HEK293T (cell line): ENCODE results near the gene MFN1.
A peak's percentile ranks its signal among the peaks of the same experiment; 100 is the strongest.

Experiments used
- CTCF ChIA-PET: fragments of 350-600 bp; formaldehyde crosslinking; extraction: SDS; loops from one replicate; lab custom pipeline; 2021; ENCODE audit warnings: antibody characterized with exemption, inconsistent platforms; lab: Yijun Ruan, JAX
- POLR2A ChIA-PET: fragments of 350-600 bp; formaldehyde crosslinking; extraction: SDS; loops from one replicate; lab custom pipeline; 2020; ENCODE audit warnings: antibody characterized with exemption, inconsistent platforms; lab: Yijun Ruan, JAX
- DNase-seq: peaks from one replicate; pipeline ENCODE4 v3.0.0; 2012; ENCODE audit warnings: mixed read lengths; ENCODE audit errors: extremely low spot score
- ARNT ChIP-seq: fragments of 450-650 bp; IDR thresholded peaks from 2 replicates; pipeline ENCODE4 v1.6.1; 2017; ENCODE audit warnings: mild to moderate bottlenecking
- BHLHE40 ChIP-seq: fragments of 450-650 bp; IDR thresholded peaks from 2 replicates; pipeline ENCODE4 v1.6.1; 2016; ENCODE audit warnings: mild to moderate bottlenecking, moderate library complexity, borderline replicate concordance
- CTBP1 ChIP-seq: fragments of 450-650 bp; IDR thresholded peaks from 2 replicates; pipeline ENCODE4 v1.6.1; 2016; ENCODE audit warnings: borderline replicate concordance
- ELF4 ChIP-seq: fragments of 450-650 bp; IDR thresholded peaks from 2 replicates; pipeline ENCODE4 v1.6.1; 2017; ENCODE audit warnings: antibody characterized with exemption
- FOXA1 ChIP-seq: fragments of 450-650 bp; IDR thresholded peaks from 2 replicates; pipeline ENCODE4 v1.6.1; 2016; ENCODE audit warnings: mild to moderate bottlenecking
- FOXK2 ChIP-seq: fragments of 450-650 bp; IDR thresholded peaks from 2 replicates; pipeline ENCODE4 v1.6.1; 2016; ENCODE audit warnings: mild to moderate bottlenecking
- FOXM1 ChIP-seq: fragments of 450-650 bp; IDR thresholded peaks from 2 replicates; pipeline ENCODE4 v1.6.1; 2017; ENCODE audit warnings: mild to moderate bottlenecking, borderline replicate concordance
- HDGF ChIP-seq: fragments of 450-650 bp; IDR thresholded peaks from 2 replicates; pipeline ENCODE4 v1.6.1; 2017; ENCODE audit warnings: antibody characterized with exemption, borderline replicate concordance
- L3MBTL2 ChIP-seq: fragments of 450-650 bp; conservative IDR thresholded peaks from 2 replicates; pipeline ENCODE4 v1.6.1; 2016; ENCODE audit warnings: mild to moderate bottlenecking
- LEF1 ChIP-seq: fragments of 450-650 bp; IDR thresholded peaks from 2 replicates; pipeline ENCODE4 v1.6.1; 2017; ENCODE audit warnings: mild to moderate bottlenecking, borderline replicate concordance
- NFRKB ChIP-seq: fragments of 450-650 bp; IDR thresholded peaks from 2 replicates; pipeline ENCODE4 v1.6.1; 2016; ENCODE audit warnings: mild to moderate bottlenecking, moderate library complexity
- SP1 ChIP-seq: fragments of 450-650 bp; IDR thresholded peaks from 2 replicates; pipeline ENCODE4 v1.6.1; 2017
- SUZ12 ChIP-seq: fragments of 450-650 bp; IDR thresholded peaks from 2 replicates; pipeline ENCODE4 v1.6.1; 2016; ENCODE audit warnings: mild to moderate bottlenecking
- TARDBP ChIP-seq: fragments of 450-650 bp; IDR thresholded peaks from 2 replicates; pipeline ENCODE4 v1.6.1; 2016
- ZNF384 ChIP-seq: fragments of 450-650 bp; IDR thresholded peaks from 2 replicates; pipeline ENCODE4 v1.6.1; 2016
- TF ChIP-seq, protein P1 (sequence below): fragments of 450-650 bp; IDR thresholded peaks from 2 replicates; pipeline ENCODE4 v1.6.1; 2016

Gene MFN1

DNA sequence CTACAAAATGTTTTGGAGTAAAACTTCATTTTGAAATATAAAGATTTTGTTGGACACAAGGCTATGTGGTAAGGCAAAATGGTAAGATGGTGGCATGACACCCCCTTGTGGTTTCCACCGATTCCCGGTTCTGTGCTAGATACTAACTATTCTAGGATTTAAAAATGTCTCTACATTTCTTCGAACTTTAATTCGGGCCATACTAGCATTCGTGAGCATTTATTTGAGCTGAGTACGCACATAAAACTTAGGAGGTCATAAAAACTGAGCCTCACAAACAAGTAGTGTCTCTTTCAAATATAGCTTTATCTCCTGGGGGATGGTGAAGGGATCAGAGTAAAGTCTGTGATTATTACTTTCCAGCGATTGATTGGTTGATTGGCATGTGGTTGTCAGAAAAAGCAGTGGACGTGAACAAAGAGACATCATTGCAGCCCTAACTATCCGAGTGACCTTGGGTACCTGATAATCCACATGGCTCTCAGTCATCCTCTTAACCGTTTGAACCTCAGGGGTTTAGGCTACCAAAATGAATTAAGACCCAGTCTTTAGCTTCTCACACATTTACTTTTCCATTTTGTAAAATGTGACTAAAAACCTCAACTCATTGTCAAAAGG is 25.7 kb upstream of the MFN1 start:
- peak; percentile 11 for DNase-seq
- TF ChIP-seq CTBP1, result no peak
- TF ChIP-seq, protein P1, sequence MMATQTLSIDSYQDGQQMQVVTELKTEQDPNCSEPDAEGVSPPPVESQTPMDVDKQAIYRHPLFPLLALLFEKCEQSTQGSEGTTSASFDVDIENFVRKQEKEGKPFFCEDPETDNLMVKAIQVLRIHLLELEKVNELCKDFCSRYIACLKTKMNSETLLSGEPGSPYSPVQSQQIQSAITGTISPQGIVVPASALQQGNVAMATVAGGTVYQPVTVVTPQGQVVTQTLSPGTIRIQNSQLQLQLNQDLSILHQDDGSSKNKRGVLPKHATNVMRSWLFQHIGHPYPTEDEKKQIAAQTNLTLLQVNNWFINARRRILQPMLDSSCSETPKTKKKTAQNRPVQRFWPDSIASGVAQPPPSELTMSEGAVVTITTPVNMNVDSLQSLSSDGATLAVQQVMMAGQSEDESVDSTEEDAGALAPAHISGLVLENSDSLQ, result peak; percentile 78
- ChIA-PET CTCF (interaction anchor here (0.6 to 1.3 kb wide), 7 partner anchors 10 to 329 kb away, joined by 3 to 5 read pairs (median 3); no protein-coding TSS in a partner anchor), POLR2A (interaction anchor here (1.2 kb wide), 1 partner anchor 15 kb away, joined by 3 read pairs; no protein-coding TSS in a partner anchor)

DNA sequence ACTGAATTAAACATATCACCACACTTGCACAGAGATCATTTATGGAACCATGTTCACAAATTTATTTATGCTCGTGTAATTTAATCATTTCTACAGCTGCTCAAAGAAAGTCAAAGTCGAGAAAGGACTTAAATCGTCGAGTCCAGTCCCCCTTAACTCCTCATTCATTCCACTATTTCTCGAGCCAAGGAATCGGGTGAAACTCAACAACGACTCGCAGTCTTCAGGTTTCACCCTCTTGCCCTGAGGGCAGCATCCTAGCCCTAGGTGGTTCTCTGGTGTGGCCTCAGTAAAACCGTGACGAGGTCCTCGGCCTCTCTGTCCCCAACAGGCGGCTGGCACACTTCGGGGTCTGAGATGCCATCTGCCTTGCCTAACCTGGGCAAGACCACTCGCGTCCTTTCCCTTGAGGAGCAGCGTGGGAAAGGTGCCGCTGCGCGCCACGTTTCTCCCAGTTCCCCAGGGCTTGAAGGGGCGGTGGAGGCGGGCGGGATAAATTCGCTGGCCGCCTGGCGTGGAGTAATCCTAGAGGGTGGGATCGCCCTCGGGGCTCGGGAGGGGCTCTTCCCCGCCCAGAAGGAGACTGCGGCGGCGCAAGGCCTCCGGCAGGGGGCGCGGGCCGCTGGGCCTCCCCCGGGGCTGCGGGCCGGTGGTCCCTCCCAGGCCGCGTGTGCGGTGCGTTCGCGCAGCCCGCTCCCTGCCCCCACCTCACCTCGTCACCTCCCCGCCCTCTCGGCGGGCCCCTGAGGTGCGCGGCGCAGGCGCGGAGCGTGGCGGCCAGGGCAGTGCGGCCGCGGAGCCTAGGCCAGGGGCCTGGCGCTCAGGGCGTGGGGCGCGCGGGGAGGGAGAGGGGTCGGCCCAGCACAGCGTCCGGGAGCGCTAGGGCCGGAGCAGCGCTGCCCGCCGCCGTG is 25.0 kb upstream of the MFN1 start, which contains the start of gene ZNF639:
ZNF639 (plus strand) TSS at position 746 of the 911 bp plus-strand sequence. CDS start 5,263 bp downstream, outside the sequence.
- ChIA-PET POLR2A (interaction anchor here (1.2 kb wide), 1 partner anchor 16 kb away, joined by 3 read pairs; no protein-coding TSS in a partner anchor), CTCF (interaction anchor here (0.6 to 0.8 kb wide), 4 partner anchors 20 to 329 kb away, joined by 3 read pairs; no protein-coding TSS in a partner anchor)
- no peak for TF ChIP-seq NFRKB
- TF ChIP-seq FOXK2, result no peak
- TF ChIP-seq, protein P1, result no peak
- TF ChIP-seq FOXM1, result peak; percentile 44; the same call in 1 of the 2 replicates
- no peak for TF ChIP-seq FOXA1
- peak; percentile 68 for TF ChIP-seq L3MBTL2
- TF ChIP-seq BHLHE40, result no peak
- TF ChIP-seq SP1, result no peak
- TF ChIP-seq HDGF, result no peak
- TF ChIP-seq ELF4, result no peak
- TF ChIP-seq TARDBP, result no peak
- TF ChIP-seq LEF1, result peak; percentile 78; the same call in 1 of the 2 replicates
- no peak for TF ChIP-seq SUZ12
- TF ChIP-seq CTBP1, result no peak
- 0 out of 2 replicates have a peak, but pooled peaks have one; percentile 20 for TF ChIP-seq ARNT
- no peak for TF ChIP-seq ZNF384
- DNase-seq, result peak; percentile 84

DNA sequence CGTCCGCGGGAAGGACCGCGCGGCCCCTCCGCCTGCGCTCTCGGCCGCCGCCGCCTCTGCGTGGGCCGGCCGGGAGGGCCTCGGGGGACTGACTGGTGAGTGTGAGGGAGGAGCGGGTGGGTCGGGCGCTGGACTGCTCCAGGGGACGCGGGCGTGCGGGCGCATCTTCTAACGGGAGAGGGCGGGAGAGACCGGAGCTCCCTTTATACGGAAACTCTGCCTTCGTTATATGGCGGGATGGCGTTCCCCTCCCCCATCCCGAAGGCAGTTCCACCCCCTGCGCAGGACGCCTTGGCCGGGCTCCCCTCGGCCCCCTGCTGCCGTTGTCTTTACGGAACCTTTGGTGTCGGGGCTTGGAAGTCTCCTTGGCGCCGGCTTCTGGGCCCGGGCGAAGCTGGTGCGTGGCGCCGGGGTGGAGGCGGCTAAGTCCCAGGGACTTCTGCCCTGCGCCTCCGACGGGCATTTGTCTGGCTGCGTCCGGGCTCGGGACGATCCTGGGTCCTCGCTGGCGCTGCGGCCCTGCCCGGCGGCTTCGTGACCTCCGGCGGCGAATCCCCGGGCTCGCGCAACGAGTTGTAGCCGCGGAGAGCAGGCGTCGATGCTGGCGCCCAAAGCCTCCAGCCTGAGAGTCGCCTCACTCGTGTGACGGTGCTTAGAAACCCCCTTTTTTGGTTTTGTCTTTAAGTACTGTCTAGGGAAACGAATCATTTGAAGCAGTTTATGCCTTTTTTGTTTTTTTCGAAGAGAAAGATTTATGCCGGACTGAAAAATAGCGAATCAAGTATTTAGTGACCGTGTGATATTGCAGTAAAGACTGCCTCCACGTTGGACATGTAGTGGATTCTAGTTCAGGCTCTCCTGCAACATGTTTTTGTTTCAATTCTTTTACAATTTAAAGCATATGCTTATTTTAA is 24.1 kb upstream of the MFN1 start:
- ChIA-PET CTCF (interaction anchor here (0.6 kb wide), 1 partner anchor 23 kb away, joined by 3 read pairs; no protein-coding TSS in a partner anchor), POLR2A (interaction anchor here (0.7 to 0.9 kb wide), 2 partner anchors 128 to 239 kb away, joined by 3 read pairs; partner anchors contain the start of genes ACTL6A and GNB4)
- TF ChIP-seq, protein P1, result no peak
- TF ChIP-seq SUZ12, result no peak
- TF ChIP-seq ARNT, result no peak
- TF ChIP-seq FOXA1, result no peak
- no peak for TF ChIP-seq BHLHE40
- TF ChIP-seq SP1, result no peak
- no peak for TF ChIP-seq HDGF
- no peak for TF ChIP-seq FOXM1
- no peak for TF ChIP-seq ZNF384
- no peak for TF ChIP-seq FOXK2
- TF ChIP-seq ELF4, result no peak
- DNase-seq, result peak; percentile 45

DNA sequence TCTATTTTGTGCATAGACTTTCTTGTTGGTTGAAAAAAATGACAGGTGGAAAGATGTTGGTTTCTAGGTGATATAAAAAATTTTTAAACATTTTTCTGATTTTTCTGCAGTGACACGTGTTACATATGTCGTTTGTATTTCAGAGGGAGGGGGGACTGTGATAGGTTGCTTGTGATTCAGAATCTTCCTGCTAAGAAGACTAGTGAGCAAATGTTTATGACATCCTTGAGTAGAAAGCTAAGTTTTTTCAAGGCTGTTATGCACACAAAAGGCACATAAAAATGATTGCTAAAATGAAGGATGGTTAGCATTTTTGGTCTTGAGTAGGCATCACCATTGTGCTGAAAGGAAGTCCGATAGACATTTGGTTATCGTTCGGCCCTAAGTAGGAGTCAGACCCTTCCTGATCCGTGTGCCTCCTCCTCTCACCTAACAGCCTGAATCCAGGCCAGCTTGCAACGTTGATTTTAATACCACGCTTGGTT is 23.2 kb upstream of the MFN1 start:
- ChIA-PET CTCF (no interaction called here), POLR2A (interaction anchor here (0.6 to 0.9 kb wide), 4 partner anchors 26 to 238 kb away, joined by 3 to 4 read pairs (median 3); partner anchors contain the start of genes ACTL6A and GNB4)
- DNase-seq, result no peak
- TF ChIP-seq TARDBP (no peak), L3MBTL2 (peak; percentile 40; the same call in 1 of the 2 replicates)

DNA sequence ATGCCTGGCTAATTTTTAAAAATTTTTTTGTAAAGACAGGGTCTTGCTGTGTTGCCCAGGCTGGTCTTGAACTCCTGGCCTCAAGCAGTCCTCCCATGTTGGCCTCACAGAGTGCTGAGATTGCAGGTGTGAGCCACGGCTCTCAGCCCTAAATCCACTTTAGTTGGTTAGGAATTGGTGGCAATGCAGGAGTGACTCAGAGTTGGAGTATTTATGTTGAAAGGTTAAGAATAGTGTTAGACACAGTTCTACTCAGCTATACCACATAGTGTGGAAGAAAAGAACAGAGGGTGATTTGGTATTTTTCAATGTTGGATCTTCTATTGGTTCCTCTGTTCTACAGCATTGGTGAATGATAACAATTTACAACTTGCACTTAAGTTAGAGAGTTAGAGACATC is 17.1 kb upstream of the MFN1 start:
- CTCF ChIA-PET, result no interaction called here
- TF ChIP-seq CTBP1 (no peak), ZNF384 (no peak), HDGF (no peak), NFRKB (no peak), ELF4 (no peak), L3MBTL2 (no peak), SUZ12 (no peak), ARNT (no peak), TARDBP (no peak), LEF1 (no peak), FOXA1 (no peak), BHLHE40 (no peak), SP1 (no peak), FOXM1 (no peak), FOXK2 (no peak)
- TF ChIP-seq, protein P1, result no peak
- POLR2A ChIA-PET, result no interaction called here

More for the DNA sequence above, 17.1 kb upstream of the MFN1 start:
- no peak for DNase-seq
